Lung (tissue), 12 donors: ENCODE data around the gene MPZL2. TPM values are rescaled to one million over a fixed set of nuclear protein-coding genes. Genes with fewer than 3 reads are reported as not detected.

ENCODE experiments used
- ATAC-seq: fragments of 200-7000 bp; cut with Tn5 transposase; one replicate; pipeline ENCODE4 v1.9.1; 2020; ENCODE audit warnings: moderate number of reproducible peaks; ENCODE audit not compliant: insufficient read depth, low FRiP score
- DNase-seq, 3 donors: peaks; one replicate each; pipeline ENCODE4 v3.0.0-alpha.2; 2013 to 2017
- H3K27ac ChIP-seq, 2 donors: one replicate each; pipeline ENCODE4 v1.5.1; 2013; ENCODE audit warnings: mild to moderate bottlenecking in 2 of 2, moderate library complexity in 2 of 2, control low read depth in 1 of 2, inconsistent platforms in 1 of 2, low read depth in 1 of 2, low read length in 1 of 2
- H3K27me3 ChIP-seq, 3 donors: one replicate each; pipeline ENCODE4 v1.5.1; 2013; ENCODE audit warnings: low read length in 2 of 3; ENCODE audit not compliant: control insufficient read depth in 3 of 3, insufficient read depth in 3 of 3
- H3K36me3 ChIP-seq, 4 donors: one replicate each; pipeline ENCODE4 v1.5.1; 2013; ENCODE audit warnings: low read length in 4 of 4, mild to moderate bottlenecking in 1 of 4, moderate library complexity in 1 of 4; ENCODE audit not compliant: control insufficient read depth in 4 of 4, insufficient read depth in 4 of 4
- H3K4me1 ChIP-seq, 5 donors: one replicate each; pipeline ENCODE4 v1.5.1; 2013; ENCODE audit warnings: low read length in 5 of 5, mild to moderate bottlenecking in 2 of 5, moderate library complexity in 1 of 5; ENCODE audit not compliant: control insufficient read depth in 5 of 5, insufficient read depth in 5 of 5
- H3K4me3 ChIP-seq: one replicate; pipeline ENCODE4 v1.5.1; 2013; ENCODE audit warnings: mild to moderate bottlenecking, control low read depth, moderate library complexity
- H3K9ac ChIP-seq, 2 donors: one replicate each; pipeline ENCODE4 v1.5.1; 2013; ENCODE audit warnings: low read length in 2 of 2, control low read depth in 1 of 2; ENCODE audit not compliant: insufficient read depth in 1 of 2
- H3K9me3 ChIP-seq, 4 donors: one replicate each; pipeline ENCODE4 v1.5.1; 2013; ENCODE audit warnings: low read length in 3 of 4, mild to moderate bottlenecking in 1 of 4, moderate library complexity in 1 of 4; ENCODE audit not compliant: control insufficient read depth in 4 of 4, insufficient read depth in 3 of 4
- CTCF ChIP-seq: IDR thresholded peaks from 2 replicates; pipeline ENCODE4 v1.5.1; 2012; ENCODE audit warnings: mild to moderate bottlenecking; ENCODE audit errors: control extremely low read depth, extremely low read depth
- WGBS, 2 donors: extraction: QIAGEN DNeasy Blood & Tissue Kit; methylation state at CpG; one replicate each; pipeline ENCODE4 v1.1.7; 2013; 5-methylcytosine and 5-hydroxymethylcytosine counted together
- polyA plus RNA-seq, 2 donors: library from polyadenylated mRNA; stranded (reverse); fragments of 200-250 nt; gene quantifications; one replicate each; pipeline ENCODE4 v1.2.1, GENCODE V29; 2013
- total RNA-seq, 2 donors: library from RNA; depleted of rRNA in 1 of 2; stranded (reverse); fragments of >200 nt in 1 of 2; gene quantifications; one replicate each; pipeline ENCODE4 v1.2.1, GENCODE V29; 2014 to 2021
- donor health status: control.
- donor health status: control.
- donor health status: Bipolar disorder and iron deficiency.
- donor health status: healthy.
- donor health status: DM: yes; HTN: yes; CAD: no.

Gene MPZL2
- total and polyA plus RNA-seq, 4 donors, result 87.2 to 143 (median 118) TPM

- H3K4me1 ChIP-seq, result peaks cover 0 to 10% (median 0%) of the 10 kb centered on the region in 5 donors
- DNase-seq (peak in 1 of 3 donors; percentile 36), ATAC-seq (no peak)
- H3K9me3 ChIP-seq, result no peaks in the 10 kb centered on the region
- no peak overlapping the region for H3K4me3 ChIP-seq
- 79 to 84% methylated on average over 1 of the region's 1 CpG for WGBS, 2 donors
- H3K27ac ChIP-seq, result no peak overlapping the region
- peaks cover 0 to 6% (median 4%) of the 10 kb centered on the region in 3 donors for H3K27me3 ChIP-seq
- H3K9ac ChIP-seq, result no peak overlapping the region
- TF ChIP-seq CTCF, result no peak
- H3K36me3 ChIP-seq, result no peaks in the 10 kb centered on the region
Observed at GRCh38 chr11:118276422-118276821, 12.3 kb upstream of the MPZL2 start.

- DNase-seq (no peak), ATAC-seq (no peak)
- Histone ChIP-seq H3K27me3 (peaks cover 0 to 9% (median 4%) of the 10 kb centered on the region in 3 donors), H3K9ac (no peak overlapping the region), H3K4me3 (no peak overlapping the region), H3K36me3 (no peaks in the 10 kb centered on the region), H3K4me1 (peaks cover 0 to 10% (median 0%) of the 10 kb centered on the region in 5 donors), H3K9me3 (no peaks in the 10 kb centered on the region), H3K27ac (no peak overlapping the region)
- WGBS, 2 donors, result 53 to 69% methylated on average over 4 of the region's 4 CpGs
- no peak for TF ChIP-seq CTCF
Observed at GRCh38 chr11:118275176-118275575, 11.1 kb upstream of the MPZL2 start.

GRCh38 chr11:118274186-118274585 is 10.1 kb upstream of the MPZL2 start:
- TF ChIP-seq CTCF, result no peak
- Histone ChIP-seq H3K9me3 (no peaks in the 10 kb centered on the region), H3K27ac (peak overlapping the region in 1 of 2 donors; percentile 40), H3K4me1 (peaks cover 0 to 10% (median 0%) of the 10 kb centered on the region in 5 donors), H3K27me3 (peaks cover 0 to 9% (median 4%) of the 10 kb centered on the region in 3 donors), H3K9ac (no peak overlapping the region), H3K36me3 (no peaks in the 10 kb centered on the region), H3K4me3 (no peak overlapping the region)
- 70 to 84% methylated on average over 2 of the region's 2 CpGs for WGBS, 2 donors
- DNase-seq (peak in 2 of 3 donors; percentile 38 to 63), ATAC-seq (no peak)

GRCh38 chr11:118272001-118272400 is 7.9 kb upstream of the MPZL2 start:
- peaks cover 0 to 16% (median 4%) of the 10 kb centered on the region in 3 donors for H3K27me3 ChIP-seq
- no peak for ATAC-seq
- H3K4me1 ChIP-seq, result peaks cover 0 to 10% (median 0%) of the 10 kb centered on the region in 5 donors
- DNase-seq, result no peak
- 64 to 81% methylated on average over 2 of the region's 2 CpGs for WGBS, 2 donors
- no peaks in the 10 kb centered on the region for H3K36me3 ChIP-seq
- no peak for TF ChIP-seq CTCF
- H3K9ac ChIP-seq, result no peak overlapping the region
- no peak overlapping the region for H3K27ac ChIP-seq
- no peak overlapping the region for H3K4me3 ChIP-seq
- H3K9me3 ChIP-seq, result no peaks in the 10 kb centered on the region
